GM21825 (cell line): ENCODE data around the gene USP6NL.
A peak's percentile ranks its signal among the peaks of the same experiment; 100 is the strongest.

ENCODE experiments used
- ATAC-seq: cut with Tn5 transposase; IDR thresholded peaks from one replicate; pipeline ENCODE4 v1.9.1; 2021; ENCODE audit warnings: mild to moderate bottlenecking, moderate library complexity; ENCODE audit not compliant: unreplicated experiment

Gene USP6NL

GRCh38 chr10:11483201-11484148 is 128.0 kb downstream of the USP6NL start:
- no peak for ATAC-seq

- no peak for ATAC-seq
Observed at GRCh38 chr10:11482306-11482705, 129.1 kb downstream of the USP6NL start.

- no peak for ATAC-seq
Observed at GRCh38 chr10:11480687-11481086, 130.8 kb downstream of the USP6NL start.

GRCh38 chr10:11479300-11479699 is 132.2 kb downstream of the USP6NL start:
- no peak for ATAC-seq

- no peak for ATAC-seq
Observed at GRCh38 chr10:11478807-11479206, 132.6 kb downstream of the USP6NL start.

GRCh38 chr10:11475831-11476434 is 135.5 kb downstream of the USP6NL start:
- no peak for ATAC-seq

- no peak for ATAC-seq
Observed at GRCh38 chr10:11473128-11473760, 138.2 kb downstream of the USP6NL start.

GRCh38 chr10:11472158-11472753 is 139.2 kb downstream of the USP6NL start:
- ATAC-seq, result peak; percentile 81

GRCh38 chr10:11469575-11470391 is 141.7 kb downstream of the USP6NL start:
- no peak for ATAC-seq

GRCh38 chr10:11468126-11468742 is 143.2 kb downstream of the USP6NL start:
- no peak for ATAC-seq

- ATAC-seq, result no peak
Observed at GRCh38 chr10:11465406-11465805, 146.0 kb downstream of the USP6NL start.

GRCh38 chr10:11463111-11463510 is 148.3 kb downstream of the USP6NL start:
- no peak for ATAC-seq

- no peak for ATAC-seq
Observed at GRCh38 chr10:11462071-11462470, 149.4 kb downstream of the USP6NL start.

GRCh38 chr10:11457336-11457735 is 154.1 kb downstream of the USP6NL start:
- no peak for ATAC-seq

GRCh38 chr10:11454958-11455566 is 156.4 kb downstream of the USP6NL start:
- ATAC-seq, result no peak

- ATAC-seq, result no peak
Observed at GRCh38 chr10:11454160-11454559, 157.3 kb downstream of the USP6NL start.

GRCh38 chr10:11451640-11452260 is 159.7 kb downstream of the USP6NL start:
- ATAC-seq, result no peak

- ATAC-seq, result no peak
Observed at GRCh38 chr10:11450427-11450826, 161.0 kb downstream of the USP6NL start.

GRCh38 chr10:11449761-11450160 is 161.7 kb downstream of the USP6NL start:
- no peak for ATAC-seq
